GM12878 (cell line): Measurements from ENCODE around the gene PPP2R5A. TPM values are rescaled to one million over a fixed set of nuclear protein-coding genes. Genes with fewer than 3 reads are reported as not detected.

Experiments
- ATAC-seq: fragments of 200-7000 bp; cut with Tn5 transposase; 3 replicates; pipeline ENCODE4 v1.9.1; 2020; ENCODE audit warnings: mild to moderate bottlenecking, moderate library complexity
- BruUV-seq: library from RNA; stranded (reverse); fragments of 400-500 nt; replicated peaks from 2 replicates; lab custom pipeline; 2021; lab: Mats Ljungman, UMichigan
- CTCF ChIA-PET: fragments of 300-600 bp; sonication (Branson Sonifier 250); formaldehyde crosslinking; extraction: SDS; loops from one replicate; lab custom pipeline; 2021; ENCODE audit warnings: inconsistent platforms; lab: Yijun Ruan, JAX
- POLR2A ChIA-PET: fragments of 350-600 bp; formaldehyde crosslinking; extraction: SDS; loops from one replicate; lab custom pipeline; 2021; ENCODE audit warnings: inconsistent platforms; lab: Charles Lee
- RAD21 ChIA-PET: fragments of 300-600 bp; sonication (Branson Sonifier 250); formaldehyde crosslinking; loops from one replicate; lab custom pipeline; 2023; ENCODE audit warnings: antibody characterized with exemption; ENCODE audit not compliant: unreplicated experiment; lab: Charles Lee
- SMC1A ChIA-PET: fragments of 300-600 bp; sonication (Branson Sonifier 250); formaldehyde crosslinking; loops from one replicate; lab custom pipeline; 2023; ENCODE audit not compliant: unreplicated experiment, uncharacterized antibody; lab: Charles Lee
- DNase-seq: peaks from one replicate; pipeline ENCODE4 v3.0.0-alpha.2; 2011; ENCODE audit warnings: low read depth, low spot score
- FAIRE-seq: peaks from 3 replicates; lab custom pipeline; 2011; peaks lifted over from hg19 to GRCh38; lab: Jason Lieb, UNC
- H2AFZ ChIP-seq: 2 replicates; pipeline ENCODE4 v1.6.0; 2011; ENCODE audit warnings: low read depth, low read length, control low read depth; ENCODE audit not compliant: control insufficient read depth
- H3K27ac ChIP-seq: 2 replicates; pipeline ENCODE4 v1.5.1; 2011; ENCODE audit warnings: control low read depth; ENCODE audit not compliant: control insufficient read depth, insufficient read depth
- H3K27me3 ChIP-seq, 2 experiments: replicated peaks in 1 of 2; 2 replicates each; pipeline versions ENCODE4 v1.6.0 to v1.6.1; 2011; ENCODE audit warnings: low read length in 1 of 2; ENCODE audit not compliant: control insufficient read depth in 2 of 2, insufficient read depth in 2 of 2
- H3K36me3 ChIP-seq, 2 experiments: 2 replicates each; pipeline ENCODE4 v1.5.1; 2011; ENCODE audit warnings: low read length in 1 of 2; ENCODE audit not compliant: control insufficient read depth in 2 of 2, insufficient read depth in 2 of 2
- H3K4me1 ChIP-seq: 2 replicates; pipeline ENCODE4 v1.6.1; 2011; ENCODE audit warnings: mild to moderate bottlenecking, low read length, moderate library complexity, mixed read lengths; ENCODE audit not compliant: control insufficient read depth, insufficient read depth
- H3K4me2 ChIP-seq: 2 replicates; pipeline ENCODE4 v1.6.0; 2011; ENCODE audit warnings: control low read depth; ENCODE audit not compliant: control insufficient read depth, insufficient read depth
- H3K4me3 ChIP-seq: fragments of 200-600 bp; sonication (generic); 2 replicates; pipeline ENCODE4 v1.5.1; 2016
- H3K79me2 ChIP-seq: 2 replicates; pipeline ENCODE4 v1.6.0; 2011; ENCODE audit warnings: low read length; ENCODE audit not compliant: control insufficient read depth, insufficient read depth
- H3K9ac ChIP-seq: 2 replicates; pipeline ENCODE4 v1.8.0; 2011; ENCODE audit warnings: low read length, control low read depth, mixed read lengths; ENCODE audit not compliant: control insufficient read depth, insufficient read depth
- H3K9me3 ChIP-seq: replicated peaks from 3 replicates; pipeline ENCODE4 v1.5.1; 2011; ENCODE audit warnings: mild to moderate bottlenecking, low read length; ENCODE audit not compliant: control insufficient read depth, insufficient read depth
- H4K20me1 ChIP-seq: 2 replicates; pipeline ENCODE4 v1.6.0; 2011; ENCODE audit not compliant: control insufficient read depth, insufficient read depth
- ATF7 ChIP-seq: fragments of 450-650 bp; IDR thresholded peaks from 2 replicates; pipeline ENCODE4 v1.6.1; 2016; ENCODE audit warnings: low read depth, mild to moderate bottlenecking
- BRCA1 ChIP-seq: IDR thresholded peaks from 2 replicates; pipeline ENCODE4 v1.6.1; 2011; ENCODE audit warnings: low read depth, low read length, improper control_type of control experiment
- ESRRA ChIP-seq: IDR thresholded peaks from 2 replicates; pipeline ENCODE4 v1.6.1; 2012; ENCODE audit warnings: mild to moderate bottlenecking, low read length, improper control_type of control experiment
- JUNB ChIP-seq: IDR thresholded peaks from 2 replicates; pipeline ENCODE4 v1.6.1; 2016; ENCODE audit warnings: antibody characterized with exemption, mild to moderate bottlenecking
- MEF2B ChIP-seq: fragments of 450-650 bp; IDR thresholded peaks from 2 replicates; pipeline ENCODE4 v1.6.1; 2018; ENCODE audit warnings: mild to moderate bottlenecking, moderate library complexity; ENCODE audit not compliant: partially characterized antibody, poor library complexity, severe bottlenecking
- PAX5 ChIP-seq: IDR thresholded peaks from 2 replicates; pipeline ENCODE4 v1.6.1; 2011; ENCODE audit warnings: low read depth, low read length, borderline replicate concordance
- RAD21 ChIP-seq: IDR thresholded peaks from 2 replicates; pipeline ENCODE4 v1.6.1; 2011; ENCODE audit warnings: mild to moderate bottlenecking, low read depth, low read length, moderate library complexity; ENCODE audit not compliant: insufficient read depth
- TAF1 ChIP-seq: IDR thresholded peaks from 2 replicates; pipeline ENCODE4 v1.6.1; 2011; ENCODE audit warnings: mild to moderate bottlenecking, low read depth, low read length, borderline replicate concordance
- TCF7 ChIP-seq: IDR thresholded peaks from 2 replicates; pipeline ENCODE4 v1.6.1; 2014; ENCODE audit warnings: antibody characterized with exemption, borderline replicate concordance
- YY1 ChIP-seq: IDR thresholded peaks from 2 replicates; pipeline ENCODE4 v1.6.1; 2011; ENCODE audit warnings: low read depth, mild to moderate bottlenecking, low read length
- ZBED1 ChIP-seq: IDR thresholded peaks from 2 replicates; pipeline ENCODE4 v1.6.1; 2016; ENCODE audit warnings: borderline replicate concordance
- ZSCAN29 ChIP-seq: fragments of 450-650 bp; IDR thresholded peaks from 2 replicates; pipeline ENCODE4 v1.6.1; 2017; ENCODE audit warnings: mild to moderate bottlenecking, moderate library complexity
- in situ Hi-C: fragments of 300-500 bp; cut with MboI; formaldehyde crosslinking; loops from 9 replicates; pipeline ENCODE4 v1.14.3; 2018; ENCODE audit warnings: mixed read lengths
- intact Hi-C: fragments of 100-400 bp; cut with micrococcal nuclease; formaldehyde crosslinking; loops from one replicate; pipeline ENCODE4 v1.14.2; 2022; ENCODE audit not compliant: unreplicated experiment
- polyA plus RNA-seq, 11 experiments: library from polyadenylated mRNA; depleted of rRNA in 4 of 11; unstranded in 6 of 11; stranded (reverse) in 5 of 11; fragments of >200 nt; fragmentation: Nextera tagmentation in 4 of 11; fragmentation: Illumina TruSeq in 1 of 11; extraction: Ambion mirVana in 4 of 11; extraction: Trizol in 1 of 11; gene quantifications; 1 replicate in 1 of 11; 2 replicates in 10 of 11; pipeline versions ENCODE4 v1.2.1 to v1.2.3, GENCODE V29; 2011 to 2016; ENCODE audit warnings: inconsistent platforms in 2 of 11, missing spikeins in 2 of 11, low read depth in 1 of 11
- total RNA-seq, 4 experiments: library from RNA; depleted of rRNA in 3 of 4; stranded (reverse); fragments of >200 nt in 3 of 4; fragmentation: Illumina TruSeq in 1 of 4; extraction: Trizol in 1 of 4; gene quantifications; 2 replicates each; pipeline versions ENCODE4 v1.2.1 to v1.2.3, GENCODE V29; 2013 to 2021
- TF ChIP-seq, protein P1 (sequence below): fragments of 450-650 bp; IDR thresholded peaks from 2 replicates; pipeline ENCODE4 v1.6.1; 2017; ENCODE audit warnings: mild to moderate bottlenecking, low read depth, inconsistent platforms; ENCODE audit not compliant: poor library complexity, severe bottlenecking
- TF ChIP-seq, protein P2 (sequence below), 3 experiments: IDR thresholded peaks in 2 of 3; conservative IDR thresholded peaks in 1 of 3; 2 replicates each; pipeline ENCODE4 v1.5.1; 2011; ENCODE audit warnings: low read depth in 3 of 3, low read length in 3 of 3, mild to moderate bottlenecking in 3 of 3, control low read depth in 2 of 3, moderate library complexity in 2 of 3, inconsistent platforms in 1 of 3, mixed read lengths in 1 of 3; ENCODE audit not compliant: control insufficient read depth in 2 of 3, insufficient read depth in 1 of 3; ENCODE audit errors: extremely low read depth in 1 of 3

PPP2R5A gene
- total and polyA plus RNA-seq, 10 of the 15 experiments (the other 5 are each of a cell fraction or from before 2014, with no cell fraction given), result 15.4 to 40.6 (median 32.5) TPM

DNA sequence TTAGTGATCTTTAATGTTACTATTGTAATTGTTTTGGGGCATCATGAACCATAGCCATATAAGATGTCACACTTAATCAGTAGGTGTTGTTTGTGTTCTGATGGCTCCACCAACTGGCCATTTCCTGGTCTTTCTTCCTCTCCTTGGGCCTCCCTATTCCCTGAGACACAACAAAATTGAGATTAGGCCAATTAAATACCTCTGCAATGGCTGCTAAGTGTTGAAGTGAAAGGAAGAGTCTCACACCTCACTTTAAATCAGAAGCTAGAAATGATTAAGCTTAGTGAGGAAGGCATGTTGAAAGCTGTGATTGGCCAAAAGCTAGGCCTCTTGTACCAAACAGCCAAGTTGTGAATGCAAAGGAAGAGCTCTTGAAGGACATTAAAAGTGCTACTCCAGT lies 30.7 kb downstream of the PPP2R5A start:
- Histone ChIP-seq H3K9me3 (peaks cover 2% of the 10 kb centered on the region; the same call in 1 of the 3 replicates), H3K79me2 (peaks cover 26% of the 10 kb centered on the region), H3K4me3 (no peak overlapping the region), H4K20me1 (no peaks in the 10 kb centered on the region), H2AFZ (no peak overlapping the region), H3K27ac (no peak overlapping the region), H3K4me1 (no peaks in the 10 kb centered on the region), H3K9ac (no peak overlapping the region), H3K36me3 (no peaks in the 10 kb centered on the region), H3K4me2 (no peak overlapping the region), H3K27me3 (no peaks in the 10 kb centered on the region)
- ATAC-seq, result peak; percentile 89
- DNase-seq, result no peak
- peak; percentile 88 for FAIRE-seq
- ChIA-PET POLR2A (interaction anchor here (0.9 kb wide), 1 partner anchor 25 kb away, joined by 3 read pairs; no protein-coding TSS in a partner anchor), CTCF (interaction anchor here (0.5 to 1.1 kb wide), 16 partner anchors 8 to 634 kb away, joined by 3 to 13 read pairs (median 3); partner anchors contain the start of gene DTL), SMC1A (interaction anchor here (0.6 to 1.1 kb wide), 12 partner anchors 9 to 281 kb away, joined by 3 to 26 read pairs (median 4); partner anchors contain the start of genes DTL and INTS7), RAD21 (interaction anchor here (0.6 to 1.4 kb wide), 13 partner anchors 12 to 280 kb away, joined by 3 to 25 read pairs (median 4); partner anchors contain the start of genes DTL and INTS7)
- TF ChIP-seq MEF2B (no peak), ZSCAN29 (no peak), YY1 (0 out of 2 replicates have a peak, but pooled peaks have one; percentile 33), ZBED1 (no peak), ESRRA (no peak), ATF7 (no peak), PAX5 (no peak), RAD21 (peak; percentile 51), BRCA1 (no peak), TAF1 (no peak), TCF7 (no peak), JUNB (0 out of 2 replicates have a peak, but pooled peaks have one; percentile 6)
- TF ChIP-seq, protein P1, sequence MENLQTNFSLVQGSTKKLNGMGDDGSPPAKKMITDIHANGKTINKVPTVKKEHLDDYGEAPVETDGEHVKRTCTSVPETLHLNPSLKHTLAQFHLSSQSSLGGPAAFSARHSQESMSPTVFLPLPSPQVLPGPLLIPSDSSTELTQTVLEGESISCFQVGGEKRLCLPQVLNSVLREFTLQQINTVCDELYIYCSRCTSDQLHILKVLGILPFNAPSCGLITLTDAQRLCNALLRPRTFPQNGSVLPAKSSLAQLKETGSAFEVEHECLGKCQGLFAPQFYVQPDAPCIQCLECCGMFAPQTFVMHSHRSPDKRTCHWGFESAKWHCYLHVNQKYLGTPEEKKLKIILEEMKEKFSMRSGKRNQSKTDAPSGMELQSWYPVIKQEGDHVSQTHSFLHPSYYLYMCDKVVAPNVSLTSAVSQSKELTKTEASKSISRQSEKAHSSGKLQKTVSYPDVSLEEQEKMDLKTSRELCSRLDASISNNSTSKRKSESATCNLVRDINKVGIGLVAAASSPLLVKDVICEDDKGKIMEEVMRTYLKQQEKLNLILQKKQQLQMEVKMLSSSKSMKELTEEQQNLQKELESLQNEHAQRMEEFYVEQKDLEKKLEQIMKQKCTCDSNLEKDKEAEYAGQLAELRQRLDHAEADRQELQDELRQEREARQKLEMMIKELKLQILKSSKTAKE, result peak; percentile 85
- TF ChIP-seq, protein P2, sequence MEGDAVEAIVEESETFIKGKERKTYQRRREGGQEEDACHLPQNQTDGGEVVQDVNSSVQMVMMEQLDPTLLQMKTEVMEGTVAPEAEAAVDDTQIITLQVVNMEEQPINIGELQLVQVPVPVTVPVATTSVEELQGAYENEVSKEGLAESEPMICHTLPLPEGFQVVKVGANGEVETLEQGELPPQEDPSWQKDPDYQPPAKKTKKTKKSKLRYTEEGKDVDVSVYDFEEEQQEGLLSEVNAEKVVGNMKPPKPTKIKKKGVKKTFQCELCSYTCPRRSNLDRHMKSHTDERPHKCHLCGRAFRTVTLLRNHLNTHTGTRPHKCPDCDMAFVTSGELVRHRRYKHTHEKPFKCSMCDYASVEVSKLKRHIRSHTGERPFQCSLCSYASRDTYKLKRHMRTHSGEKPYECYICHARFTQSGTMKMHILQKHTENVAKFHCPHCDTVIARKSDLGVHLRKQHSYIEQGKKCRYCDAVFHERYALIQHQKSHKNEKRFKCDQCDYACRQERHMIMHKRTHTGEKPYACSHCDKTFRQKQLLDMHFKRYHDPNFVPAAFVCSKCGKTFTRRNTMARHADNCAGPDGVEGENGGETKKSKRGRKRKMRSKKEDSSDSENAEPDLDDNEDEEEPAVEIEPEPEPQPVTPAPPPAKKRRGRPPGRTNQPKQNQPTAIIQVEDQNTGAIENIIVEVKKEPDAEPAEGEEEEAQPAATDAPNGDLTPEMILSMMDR (IDR thresholded peaks at IDR 0.05 in 2 of 3, conservative IDR thresholded peaks at IDR 0.05 in 1 of 3; ENCODE audit: control insufficient read depth in 2 of 3, extremely low read depth in 1 of 3, insufficient read depth in 1 of 3, low read depth in 3 of 3, low read length in 3 of 3), result peak; percentile 26 to 39 (median 27); a peak in 4 of 6 replicates
- in situ Hi-C loops, result no loop called here
- BruUV-seq, result no TSS peak
- intact Hi-C loops, result loop anchor here (5.0 kb wide), 1 partner anchor 141 kb away; no protein-coding TSS in a partner anchor
